ENCODE results near the gene FNDC3B.

GRCh38 chr3:172303181-172303580 is 263.8 kb downstream of the FNDC3B start:
- TF ChIP-seq POLR2A (conservative IDR thresholded peaks at IDR 0.05): no peak
- TF ChIP-seq ZNF696 (CRISPR knock-in tag; conservative IDR thresholded peaks at IDR 0.05): no peak
- TF ChIP-seq, protein P1, sequence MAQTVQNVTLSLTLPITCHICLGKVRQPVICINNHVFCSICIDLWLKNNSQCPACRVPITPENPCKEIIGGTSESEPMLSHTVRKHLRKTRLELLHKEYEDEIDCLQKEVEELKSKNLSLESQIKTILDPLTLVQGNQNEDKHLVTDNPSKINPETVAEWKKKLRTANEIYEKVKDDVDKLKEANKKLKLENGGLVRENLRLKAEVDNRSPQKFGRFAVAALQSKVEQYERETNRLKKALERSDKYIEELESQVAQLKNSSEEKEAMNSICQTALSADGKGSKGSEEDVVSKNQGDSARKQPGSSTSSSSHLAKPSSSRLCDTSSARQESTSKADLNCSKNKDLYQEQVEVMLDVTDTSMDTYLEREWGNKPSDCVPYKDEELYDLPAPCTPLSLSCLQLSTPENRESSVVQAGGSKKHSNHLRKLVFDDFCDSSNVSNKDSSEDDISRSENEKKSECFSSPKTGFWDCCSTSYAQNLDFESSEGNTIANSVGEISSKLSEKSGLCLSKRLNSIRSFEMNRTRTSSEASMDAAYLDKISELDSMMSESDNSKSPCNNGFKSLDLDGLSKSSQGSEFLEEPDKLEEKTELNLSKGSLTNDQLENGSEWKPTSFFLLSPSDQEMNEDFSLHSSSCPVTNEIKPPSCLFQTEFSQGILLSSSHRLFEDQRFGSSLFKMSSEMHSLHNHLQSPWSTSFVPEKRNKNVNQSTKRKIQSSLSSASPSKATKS (CRISPR knock-in tag; IDR thresholded peaks at IDR 0.05): no peak
- no peak for TF ChIP-seq BCL6 (CRISPR knock-in tag; IDR thresholded peaks at IDR 0.05)
- no peak for TF ChIP-seq CTCF (IDR thresholded peaks at IDR 0.05 in 2 of 3, conservative IDR thresholded peaks at IDR 0.05 in 1 of 3; ENCODE audit: insufficient read depth in 2 of 3, low read depth in 1 of 3, low read length in 3 of 3)
- no peak for TF ChIP-seq ADNP (tag; IDR thresholded peaks at IDR 0.05)
- TF ChIP-seq LARP7 (IDR thresholded peaks at IDR 0.05): no peak
- TF ChIP-seq SIN3A (IDR thresholded peaks at IDR 0.05; ENCODE audit: borderline replicate concordance in 2 of 2, control insufficient read depth in 1 of 2, low read depth in 2 of 2, low read length in 2 of 2): no peak
- no peak for TF ChIP-seq BCOR (IDR thresholded peaks at IDR 0.05)
- TF ChIP-seq, protein P2, sequence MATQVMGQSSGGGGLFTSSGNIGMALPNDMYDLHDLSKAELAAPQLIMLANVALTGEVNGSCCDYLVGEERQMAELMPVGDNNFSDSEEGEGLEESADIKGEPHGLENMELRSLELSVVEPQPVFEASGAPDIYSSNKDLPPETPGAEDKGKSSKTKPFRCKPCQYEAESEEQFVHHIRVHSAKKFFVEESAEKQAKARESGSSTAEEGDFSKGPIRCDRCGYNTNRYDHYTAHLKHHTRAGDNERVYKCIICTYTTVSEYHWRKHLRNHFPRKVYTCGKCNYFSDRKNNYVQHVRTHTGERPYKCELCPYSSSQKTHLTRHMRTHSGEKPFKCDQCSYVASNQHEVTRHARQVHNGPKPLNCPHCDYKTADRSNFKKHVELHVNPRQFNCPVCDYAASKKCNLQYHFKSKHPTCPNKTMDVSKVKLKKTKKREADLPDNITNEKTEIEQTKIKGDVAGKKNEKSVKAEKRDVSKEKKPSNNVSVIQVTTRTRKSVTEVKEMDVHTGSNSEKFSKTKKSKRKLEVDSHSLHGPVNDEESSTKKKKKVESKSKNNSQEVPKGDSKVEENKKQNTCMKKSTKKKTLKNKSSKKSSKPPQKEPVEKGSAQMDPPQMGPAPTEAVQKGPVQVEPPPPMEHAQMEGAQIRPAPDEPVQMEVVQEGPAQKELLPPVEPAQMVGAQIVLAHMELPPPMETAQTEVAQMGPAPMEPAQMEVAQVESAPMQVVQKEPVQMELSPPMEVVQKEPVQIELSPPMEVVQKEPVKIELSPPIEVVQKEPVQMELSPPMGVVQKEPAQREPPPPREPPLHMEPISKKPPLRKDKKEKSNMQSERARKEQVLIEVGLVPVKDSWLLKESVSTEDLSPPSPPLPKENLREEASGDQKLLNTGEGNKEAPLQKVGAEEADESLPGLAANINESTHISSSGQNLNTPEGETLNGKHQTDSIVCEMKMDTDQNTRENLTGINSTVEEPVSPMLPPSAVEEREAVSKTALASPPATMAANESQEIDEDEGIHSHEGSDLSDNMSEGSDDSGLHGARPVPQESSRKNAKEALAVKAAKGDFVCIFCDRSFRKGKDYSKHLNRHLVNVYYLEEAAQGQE (IDR thresholded peaks at IDR 0.05; ENCODE audit: borderline replicate concordance): no peak
- TF ChIP-seq, protein P2 (CRISPR knock-in tag; IDR thresholded peaks at IDR 0.05; ENCODE audit: low read depth): no peak
- no peak for TF ChIP-seq PRDM10 (IDR thresholded peaks at IDR 0.05; ENCODE audit: partially characterized antibody)
- no peak for TF ChIP-seq ZNF583 (CRISPR knock-in tag; IDR thresholded peaks at IDR 0.05)
- no peak for TF ChIP-seq SAFB (IDR thresholded peaks at IDR 0.05; ENCODE audit: borderline replicate concordance, low read depth, low read length)
